ENCODE results near the gene PIM2. TPM values are rescaled to one million over a fixed set of nuclear protein-coding genes. Genes with fewer than 3 reads are reported as not detected.

Gene PIM2
- total RNA-seq, 1 experiment from 2014 or later = 15.6 TPM

GRCh38 chrX:48899078-48899410 lies 19.8 kb downstream of the PIM2 start:
- H4K20me1 ChIP-seq (ENCODE audit: insufficient read depth) = no peaks in the 10 kb centered on the region
- BruUV-seq (replicated peaks) = no TSS peak
- H3K9me2 ChIP-seq (ENCODE audit: insufficient read depth) = no peaks in the 10 kb centered on the region
- no peak for TF ChIP-seq SRF (IDR thresholded peaks at IDR 0.05; ENCODE audit: low read depth)
- TF ChIP-seq CTCF (IDR thresholded peaks at IDR 0.05 in 2 of 3, conservative IDR thresholded peaks at IDR 0.05 in 1 of 3; ENCODE audit: borderline replicate concordance in 1 of 3, insufficient read depth in 1 of 3, low read depth in 2 of 3, low read length in 2 of 3) = no peak
- intact Hi-C loops (cut with micrococcal nuclease) = loop anchor here (10.0 kb wide), 1 partner anchor 94 kb away; the partner anchor contains the start of gene HDAC6
- POLR2A ChIA-PET = no interaction called here
- DNase-seq (ENCODE audit: low read depth, low spot score) (no peak), ATAC-seq (no peak)
- H3K9me3 ChIP-seq (ENCODE audit: control insufficient read depth in 1 of 2, insufficient read depth in 1 of 2, low read depth in 1 of 2, low read length in 2 of 2) = no peaks in the 10 kb centered on the region
- H3K9ac ChIP-seq (ENCODE audit: low read length) = no peak overlapping the region
- peaks cover 0 to 7% of the 10 kb centered on the region in 2 experiments; a peak in 2 of 4 replicates for H3K36me3 ChIP-seq (ENCODE audit: control insufficient read depth in 1 of 2, insufficient read depth in 2 of 2, low read length in 2 of 2)
- H3K4me3 ChIP-seq (replicated peaks in 1 of 2; ENCODE audit: low read depth in 1 of 2, low read length in 2 of 2) = peak overlapping the region; percentile 75 to 77
- peak overlapping the region; percentile 87 for H3K4me2 ChIP-seq (ENCODE audit: low read length)
- no peaks in the 10 kb centered on the region for H3K27me3 ChIP-seq (ENCODE audit: insufficient read depth, low read length)
- CTCF ChIA-PET = no interaction called here
- RAD21 ChIA-PET (ENCODE audit: low non-redundant PET in 1 of 2, low total read pairs in 2 of 2, uncharacterized antibody in 2 of 2, unreplicated experiment in 2 of 2) = no interaction called here
- no peak overlapping the region for H2AFZ ChIP-seq (ENCODE audit: low read depth, low read length, poor library complexity, severe bottlenecking)
- 0 out of 2 replicates have a peak overlapping the region, but pooled peaks have one; percentile 96 for H3K27ac ChIP-seq (ENCODE audit: low read depth, low read length)
- peaks cover 3 to 11% of the 10 kb centered on the region in 2 experiments; a peak in 1 of 4 replicates for H3K4me1 ChIP-seq (ENCODE audit: control insufficient read depth in 1 of 2, insufficient read depth in 2 of 2, low read length in 2 of 2)
- H3K79me2 ChIP-seq (ENCODE audit: insufficient read depth, low read length) = peaks cover 38% of the 10 kb centered on the region

GRCh38 chrX:48897625-48898306 lies 21.1 kb downstream of the PIM2 start, which contains the start of the genes PQBP1 and TIMM17B:
Gene PQBP1 (plus strand): TSS chrX:48897930. CDS start chrX:48898510, 580 bp downstream.
Gene TIMM17B (minus strand): TSS chrX:48897768. CDS start chrX:48897749, 19 bp downstream.
- peak; percentile 90 for ATAC-seq

More at GRCh38 chrX:48897625-48898306, 21.1 kb downstream of the PIM2 start, which contains the start of the genes PQBP1 and TIMM17B:
- BruUV-seq (replicated peaks) = no TSS peak
- TF ChIP-seq EZH2 (IDR thresholded peaks at IDR 0.05) = no peak
- TF ChIP-seq EZH2phosphoT487 (IDR thresholded peaks at IDR 0.05; ENCODE audit: borderline replicate concordance) = no peak
- peak; percentile 24; the same call in 1 of the 2 replicates for TF ChIP-seq ZFX (IDR thresholded peaks at IDR 0.05)
- no peak for TF ChIP-seq SIN3A (IDR thresholded peaks at IDR 0.05; ENCODE audit: low read depth)
- no peak for TF ChIP-seq REST (IDR thresholded peaks at IDR 0.05; ENCODE audit: low read depth)
- TF ChIP-seq YY1 (IDR thresholded peaks at IDR 0.05; ENCODE audit: extremely low read depth, insufficient replicate concordance, low read depth, low read length) = peak; percentile 40
- peak; percentile 62 for TF ChIP-seq POLR2A (IDR thresholded peaks at IDR 0.05; ENCODE audit: borderline replicate concordance, extremely low read depth, insufficient read depth, insufficient read length)
- TF ChIP-seq POLR2AphosphoS5 (IDR thresholded peaks at IDR 0.05; ENCODE audit: low read depth, low read length) = peak; percentile 62
- POLR2A ChIA-PET = interaction anchor here (1.0 to 1.6 kb wide), 5 partner anchors 14 to 293 kb away, joined by 3 to 12 read pairs (median 4); partner anchors contain the start of genes HDAC6, OTUD5 and SLC35A2
- Histone ChIP-seq H3K79me2 (ENCODE audit: insufficient read depth, low read length) (peaks cover 38% of the 10 kb centered on the region), H3K9me3 (ENCODE audit: control insufficient read depth in 1 of 2, insufficient read depth in 1 of 2, low read depth in 1 of 2, low read length in 2 of 2) (no peaks in the 10 kb centered on the region), H3K36me3 (ENCODE audit: control insufficient read depth in 1 of 2, insufficient read depth in 2 of 2, low read length in 2 of 2) (peaks cover 0 to 7% of the 10 kb centered on the region in 2 experiments; a peak in 2 of 4 replicates), H2AFZ (ENCODE audit: low read depth, low read length, poor library complexity, severe bottlenecking) (no peak within 1 kb of the TSS), H3K4me1 (ENCODE audit: control insufficient read depth in 1 of 2, insufficient read depth in 2 of 2, low read length in 2 of 2) (peaks cover 3 to 11% of the 10 kb centered on the region in 2 experiments; a peak in 1 of 4 replicates), H3K4me3 (replicated peaks in 1 of 2; ENCODE audit: low read depth in 1 of 2, low read length in 2 of 2) (peak within 1 kb of the TSS; percentile 75 to 77), H3K9me2 (ENCODE audit: insufficient read depth) (no peaks in the 10 kb centered on the region), H4K20me1 (ENCODE audit: insufficient read depth) (no peaks in the 10 kb centered on the region), H3K27ac (ENCODE audit: low read depth, low read length) (peak within 1 kb of the TSS; percentile 96), H3K27me3 (ENCODE audit: insufficient read depth, low read length) (no peaks in the 10 kb centered on the region), H3K9ac (ENCODE audit: low read length) (peak within 1 kb of the TSS; percentile 83), H3K4me2 (ENCODE audit: low read length) (peak within 1 kb of the TSS; percentile 87)
- CTCF ChIA-PET = no interaction called here
- RAD21 ChIA-PET (ENCODE audit: low non-redundant PET in 1 of 2, low total read pairs in 2 of 2, uncharacterized antibody in 2 of 2, unreplicated experiment in 2 of 2) = no interaction called here
- intact Hi-C loops (cut with micrococcal nuclease) = loop anchor here (10.0 kb wide), 1 partner anchor 93 kb away; the partner anchor contains the start of gene HDAC6
- DNase-seq (ENCODE audit: low read depth, low spot score) = peak; percentile 93
